Measurements from ENCODE around the gene MYOZ1. TPM values are rescaled to one million over a fixed set of nuclear protein-coding genes. Genes with fewer than 3 reads are reported as not detected.
"Not testable (repeated sequence)": the region's sequence is repeated elsewhere in the genome, so short reads cannot be mapped to it uniquely, and the experiment has no call there.

The MYOZ1 gene
- total RNA-seq = 0.91 TPM

- no peak for DNase-seq (ENCODE audit: low spot score)
Measured at GRCh38 chr10:73641328-73642060, at the start of gene MYOZ1. MYOZ1 (minus strand) TSS chr10:73641474; CDS start chr10:73640017, 1,457 bp downstream.

GRCh38 chr10:73690755-73691154, 49.5 kb upstream of the MYOZ1 start:
- not testable (repeated sequence) for DNase-seq (ENCODE audit: low spot score)

- DNase-seq (ENCODE audit: low spot score) = not testable (repeated sequence)
Measured at GRCh38 chr10:73689596-73689995, 48.3 kb upstream of the MYOZ1 start.

- DNase-seq (ENCODE audit: low spot score) = not testable (repeated sequence)
Measured at GRCh38 chr10:73687641-73688040, 46.4 kb upstream of the MYOZ1 start.

GRCh38 chr10:73674546-73674945, 33.3 kb upstream of the MYOZ1 start:
- not testable (repeated sequence) for DNase-seq (ENCODE audit: low spot score)

GRCh38 chr10:73668378-73668777, 27.1 kb upstream of the MYOZ1 start:
- not testable (repeated sequence) for DNase-seq (ENCODE audit: low spot score)

- not testable (repeated sequence) for DNase-seq (ENCODE audit: low spot score)
Measured at GRCh38 chr10:73666153-73666809, 25.0 kb upstream of the MYOZ1 start.

GRCh38 chr10:73665581-73665980, 24.3 kb upstream of the MYOZ1 start:
- not testable (repeated sequence) for DNase-seq (ENCODE audit: low spot score)

- not testable (repeated sequence) for DNase-seq (ENCODE audit: low spot score)
Measured at GRCh38 chr10:73664156-73665040, 23.1 kb upstream of the MYOZ1 start.

GRCh38 chr10:73663621-73664020, 22.3 kb upstream of the MYOZ1 start:
- DNase-seq (ENCODE audit: low spot score) = not testable (repeated sequence)

- not testable (repeated sequence) for DNase-seq (ENCODE audit: low spot score)
Measured at GRCh38 chr10:73662705-73663104, 21.4 kb upstream of the MYOZ1 start.

GRCh38 chr10:73655990-73656298, 14.7 kb upstream of the MYOZ1 start, which contains the start of gene SYNPO2L:
SYNPO2L (minus strand) TSS chr10:73656029; CDS start chr10:73655922, 107 bp downstream.
- no peak for DNase-seq (ENCODE audit: low spot score)

GRCh38 chr10:73655257-73655989, 14.1 kb upstream of the MYOZ1 start:
- no peak for DNase-seq (ENCODE audit: low spot score)

GRCh38 chr10:73653701-73654100, 12.4 kb upstream of the MYOZ1 start:
- no peak for DNase-seq (ENCODE audit: low spot score)

- no peak for DNase-seq (ENCODE audit: low spot score)
Measured at GRCh38 chr10:73653195-73653594, 11.9 kb upstream of the MYOZ1 start.

- DNase-seq (ENCODE audit: low spot score) = no peak
Measured at GRCh38 chr10:73650537-73651331, 9.5 kb upstream of the MYOZ1 start.

GRCh38 chr10:73649876-73650536, 8.7 kb upstream of the MYOZ1 start:
- DNase-seq (ENCODE audit: low spot score) = no peak

GRCh38 chr10:73648975-73649829, 7.9 kb upstream of the MYOZ1 start:
- DNase-seq (ENCODE audit: low spot score) = no peak
